Measurements from ENCODE around the gene RER1. TPM values are rescaled to one million over a fixed set of nuclear protein-coding genes. Genes with fewer than 3 reads are reported as not detected.

RER1 gene, protein sequence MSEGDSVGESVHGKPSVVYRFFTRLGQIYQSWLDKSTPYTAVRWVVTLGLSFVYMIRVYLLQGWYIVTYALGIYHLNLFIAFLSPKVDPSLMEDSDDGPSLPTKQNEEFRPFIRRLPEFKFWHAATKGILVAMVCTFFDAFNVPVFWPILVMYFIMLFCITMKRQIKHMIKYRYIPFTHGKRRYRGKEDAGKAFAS
- polyA plus RNA-seq = 10 to 100 TPM; 54.8 to 89.2 (median 59.0) TPM

DNA sequence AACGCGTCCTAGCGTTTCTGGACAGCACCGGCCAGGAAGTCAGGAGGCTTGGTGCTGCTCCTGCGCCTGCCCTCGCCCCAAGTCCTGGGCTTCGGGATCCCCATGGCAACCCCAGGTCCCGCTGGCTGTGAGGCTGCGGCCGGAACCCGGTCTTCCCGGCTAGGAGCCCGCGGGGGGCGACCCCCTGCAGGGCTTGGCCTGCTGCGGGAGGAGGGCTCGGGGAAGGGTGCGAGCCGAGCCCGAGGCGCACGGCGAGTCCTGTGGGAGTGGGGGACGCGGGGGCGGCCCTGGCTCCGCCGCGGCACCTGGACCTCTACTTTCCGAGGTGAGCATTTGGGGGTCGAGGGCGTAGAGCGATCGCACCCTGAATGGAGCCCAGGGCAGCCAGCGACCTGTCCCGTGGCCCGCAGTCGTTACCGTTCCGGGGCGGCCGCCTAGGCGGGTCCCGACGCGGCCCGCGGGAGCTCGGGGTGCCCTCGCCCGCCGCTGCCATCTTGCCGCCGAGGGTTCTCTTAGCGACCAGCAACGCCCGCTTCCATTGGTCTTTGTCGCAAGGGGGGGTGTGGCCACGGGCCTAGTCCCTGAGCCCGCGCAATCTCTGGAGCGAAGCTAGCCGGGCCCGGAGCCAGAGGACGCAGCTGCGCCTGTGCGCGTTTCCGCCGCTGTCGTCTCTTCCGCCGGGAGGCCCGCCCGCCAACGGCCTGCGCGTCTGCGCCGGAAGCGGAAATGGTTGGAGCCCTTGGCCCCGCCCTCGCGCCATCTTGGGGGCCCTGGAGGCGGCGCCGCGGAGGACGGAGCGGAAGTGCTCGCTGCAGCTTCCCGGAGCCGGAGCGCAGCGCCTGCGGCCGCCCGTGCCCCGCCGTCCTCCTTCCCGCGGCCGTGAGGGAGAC is at the start of gene RER1, which contains the start of gene MORN1:
Gene RER1, plus strand, starts transcription at position 801 of the 890 bp plus-strand sequence. CDS start 3,950 bp downstream, outside the sequence.
Gene MORN1, minus strand, starts transcription at position 514 of the 890 bp plus-strand sequence. Its CDS starts 21 bp downstream, at position 493.
- WGBS, 3 donors = 0 to 1% (median 0%) methylated on average over 81 to 103 of the region's 103 CpGs

DNA sequence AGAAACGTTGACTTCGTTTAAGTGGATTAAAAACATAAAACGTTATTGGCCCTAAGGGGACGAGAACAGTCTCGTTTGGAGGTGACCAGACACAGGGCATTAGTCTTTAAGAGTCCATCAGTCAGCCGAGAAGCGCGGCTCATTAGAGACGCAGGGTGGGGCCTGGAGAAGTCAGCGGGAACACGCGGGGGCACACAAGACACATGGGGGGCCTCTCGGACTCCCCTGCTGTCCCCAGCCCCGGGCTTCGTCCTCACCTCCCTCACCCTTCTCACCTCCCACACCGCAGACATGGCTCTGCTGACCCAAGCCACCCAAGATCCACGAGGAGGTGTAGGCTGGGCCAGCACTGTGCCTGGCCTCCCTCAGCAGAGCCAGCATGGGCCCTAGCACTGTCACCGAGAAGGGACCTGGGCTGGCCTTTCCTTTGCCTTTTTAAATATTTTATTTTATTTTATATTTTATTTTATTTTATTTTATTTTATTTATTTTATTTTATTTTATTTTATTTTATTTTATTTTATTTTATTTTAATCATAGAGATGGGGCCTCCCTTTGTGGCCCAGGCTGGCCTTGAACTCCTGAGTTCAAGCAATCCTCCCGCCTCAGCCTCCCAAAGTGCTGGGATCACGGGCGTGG is 49.1 kb upstream of the RER1 start:
- WGBS, 3 donors = 80 to 89% (median 87%) methylated on average over 19 to 21 of the region's 21 CpGs
- no peak overlapping the region for H3K27ac ChIP-seq (ENCODE audit: low read depth, low read length)

More for the DNA sequence above, at the start of gene RER1, which contains the start of gene MORN1:
- H3K27ac ChIP-seq (ENCODE audit: low read depth, low read length) = peak within 1 kb of the TSS; percentile 51

DNA sequence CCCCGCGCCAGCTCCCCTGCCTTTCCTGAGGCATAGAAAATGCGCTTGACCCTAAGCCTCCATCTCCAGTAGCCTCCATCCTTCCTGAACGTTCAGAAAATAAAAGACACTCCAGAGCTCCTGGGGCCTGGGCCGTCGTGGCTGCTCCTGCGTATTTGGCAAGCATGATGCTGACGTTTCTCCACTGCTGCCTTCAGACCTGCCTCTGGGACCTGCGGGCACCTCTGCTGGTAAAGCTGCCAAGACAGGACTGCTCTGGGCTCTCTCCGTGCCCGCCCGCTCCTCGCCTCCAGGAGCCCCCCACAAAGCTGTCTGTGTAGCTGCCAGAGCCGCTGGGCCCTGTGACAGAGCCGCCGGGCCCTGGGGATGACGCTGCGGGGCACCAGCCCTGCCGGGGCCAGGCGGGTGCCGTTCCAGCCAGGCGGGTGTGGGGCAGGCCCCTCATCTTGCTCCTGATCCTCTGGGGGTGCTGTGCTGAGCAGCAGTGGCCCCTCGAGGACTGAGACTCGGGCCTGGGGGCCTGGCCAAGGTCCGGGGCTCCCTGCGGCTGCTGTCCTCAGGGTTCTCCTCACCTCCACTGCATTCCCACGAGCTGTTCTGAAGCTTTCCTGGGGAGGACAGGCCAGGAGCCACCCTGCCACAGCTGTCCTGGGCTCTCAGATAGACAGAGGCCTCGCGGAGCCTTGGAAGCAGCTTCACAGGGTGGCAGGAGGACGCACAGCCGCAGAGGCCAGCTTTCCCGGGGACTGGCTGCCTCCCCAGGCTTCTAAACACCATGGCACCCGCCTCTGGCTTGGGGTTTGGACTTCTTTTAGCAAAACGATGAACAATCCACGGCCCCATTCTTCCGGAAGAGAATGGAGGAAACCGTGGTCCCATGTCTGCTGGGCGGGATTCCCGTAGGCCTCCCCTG is 48.4 kb upstream of the RER1 start:
- 79 to 87% (median 87%) methylated on average over 39 of the region's 39 CpGs for WGBS, 3 donors

DNA sequence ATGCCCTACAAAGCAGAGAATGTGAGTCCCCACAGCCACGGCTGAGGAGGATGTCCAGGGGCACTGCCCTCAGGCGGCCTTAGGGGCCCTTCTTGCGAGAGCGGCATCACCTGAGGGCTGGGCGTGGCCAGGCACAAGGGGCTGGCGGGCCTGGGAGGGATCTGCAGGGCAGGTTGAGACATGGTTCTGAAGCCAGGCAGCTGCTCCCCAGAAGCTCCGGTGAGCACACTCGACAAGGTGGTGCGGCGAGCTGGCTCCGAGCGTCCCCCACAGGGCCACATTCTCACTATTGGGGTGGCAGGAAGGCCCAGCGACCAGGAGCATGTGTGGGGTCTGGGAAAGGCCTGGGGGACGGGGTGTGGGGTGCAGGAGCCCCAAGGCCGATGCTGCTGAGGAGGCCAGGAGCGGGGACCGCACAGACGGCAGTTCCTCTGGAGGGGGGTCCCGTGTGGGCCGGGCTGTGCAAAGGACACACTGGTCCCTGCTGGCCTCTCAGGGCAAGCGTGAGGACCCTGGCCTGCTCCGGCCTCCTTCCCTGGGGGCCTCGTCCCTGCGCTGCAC is 47.4 kb upstream of the RER1 start:
- H3K27ac ChIP-seq (ENCODE audit: low read depth, low read length) = no peak overlapping the region
- WGBS, 3 donors = 88 to 94% (median 93%) methylated on average over 21 to 24 of the region's 24 CpGs

More for the DNA sequence above, 48.4 kb upstream of the RER1 start:
- H3K27ac ChIP-seq (ENCODE audit: low read depth, low read length) = no peak overlapping the region

DNA sequence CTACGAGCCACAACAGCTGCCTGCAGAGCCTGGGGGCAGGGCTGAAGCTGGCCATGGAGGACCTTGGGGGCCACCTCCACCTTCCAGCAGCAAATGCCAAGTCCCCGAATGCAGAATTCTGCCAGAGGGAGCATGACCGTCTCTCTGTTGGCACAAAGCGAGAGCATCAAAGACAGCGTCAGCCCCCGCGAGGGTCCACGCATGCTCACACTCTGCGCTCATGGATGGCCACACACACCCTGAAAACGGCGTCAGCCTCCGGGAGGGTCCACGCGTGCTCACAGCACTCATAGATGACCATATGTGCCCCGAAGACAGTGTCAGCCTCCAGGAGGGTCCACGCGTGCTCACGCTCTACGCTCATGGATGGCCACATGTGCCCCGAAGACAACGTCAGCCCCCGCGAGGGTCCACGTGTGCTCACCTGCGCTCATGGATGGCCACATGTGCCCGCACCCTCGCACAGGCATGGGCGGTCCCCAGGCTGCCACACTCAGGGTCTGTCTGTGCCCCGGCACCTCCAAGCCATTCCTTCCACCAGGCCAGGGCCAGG is 46.8 kb upstream of the RER1 start:
- no peak overlapping the region for H3K27ac ChIP-seq (ENCODE audit: low read depth, low read length)
- 93 to 95% (median 94%) methylated on average over 29 of the region's 29 CpGs for WGBS, 3 donors

DNA sequence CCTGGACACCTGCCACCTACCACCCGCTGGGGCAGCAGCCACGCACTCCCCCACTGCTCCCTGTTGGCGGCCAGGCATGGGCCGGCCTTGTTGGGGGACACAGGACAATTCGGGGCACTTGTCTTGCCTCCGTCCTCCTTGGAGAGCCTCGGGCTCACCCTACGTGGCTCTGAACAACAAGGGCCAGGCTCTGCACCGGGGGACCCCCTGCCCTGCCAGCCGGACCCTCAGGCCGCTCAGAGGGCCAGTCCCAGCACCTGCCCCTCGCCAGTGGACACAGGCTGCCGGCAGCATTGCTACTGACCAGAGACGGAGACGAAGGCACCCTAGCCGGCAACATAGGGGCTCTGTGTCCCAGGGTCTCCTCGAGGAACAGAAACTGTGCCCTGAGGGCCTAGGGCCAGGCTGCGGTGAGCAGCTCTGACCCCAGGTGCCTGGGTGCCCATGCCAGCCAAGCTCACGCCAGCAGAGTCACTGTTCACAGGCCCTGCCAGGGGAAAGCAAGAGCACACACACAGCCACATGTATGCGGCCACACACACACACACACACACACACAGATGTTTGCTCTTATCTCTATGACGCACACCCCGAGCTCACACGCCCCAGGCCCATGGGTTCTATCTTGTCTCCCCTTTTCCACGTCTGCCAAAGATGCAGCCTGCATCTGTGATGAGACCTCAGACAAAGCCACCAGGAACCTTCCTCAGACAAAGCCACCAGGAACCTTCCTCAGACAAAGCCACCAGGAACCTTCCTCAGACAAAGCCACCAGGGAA is 46.2 kb upstream of the RER1 start:
- 84 to 90% (median 87%) methylated on average over 24 of the region's 24 CpGs for WGBS, 3 donors
- no peak overlapping the region for H3K27ac ChIP-seq (ENCODE audit: low read depth, low read length)

DNA sequence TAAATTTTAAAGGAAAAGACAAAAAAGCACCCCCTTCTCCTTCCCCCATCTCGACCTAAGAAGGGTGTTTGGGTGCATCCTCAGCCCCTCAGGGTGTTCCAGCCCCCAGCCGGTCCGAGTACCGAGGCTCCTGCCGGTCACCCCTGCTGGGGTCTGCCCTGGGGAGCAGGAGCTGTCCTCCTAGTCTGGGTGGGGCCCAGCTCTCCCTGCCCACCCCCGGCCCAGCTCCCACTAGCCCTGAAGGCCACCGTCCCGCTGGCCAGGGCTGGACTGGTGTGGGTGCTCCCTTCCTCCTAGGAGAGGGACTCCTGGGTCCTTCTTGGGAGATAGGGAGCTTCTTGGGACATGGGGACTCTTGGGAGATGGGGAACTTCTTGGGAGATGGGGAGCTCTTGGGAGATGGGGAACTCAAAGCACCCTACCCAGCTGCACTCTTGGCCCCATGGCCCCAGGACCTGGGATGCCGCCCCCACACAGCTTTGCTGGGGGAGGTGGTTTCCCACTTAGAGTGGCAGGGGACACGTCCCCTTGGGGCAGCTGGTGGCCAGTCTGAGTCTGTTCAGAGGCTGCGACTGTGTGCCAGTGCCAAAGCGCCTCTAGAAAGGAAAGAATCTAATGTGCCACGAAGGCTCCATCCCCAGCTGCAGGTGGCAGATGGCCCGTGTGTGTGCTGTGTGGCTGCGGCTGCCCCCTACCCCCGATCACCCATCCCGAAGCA is 44.8 kb upstream of the RER1 start:
- no peak overlapping the region for H3K27ac ChIP-seq (ENCODE audit: low read depth, low read length)
- WGBS, 3 donors = 84 to 90% (median 85%) methylated on average over 12 to 17 of the region's 17 CpGs

DNA sequence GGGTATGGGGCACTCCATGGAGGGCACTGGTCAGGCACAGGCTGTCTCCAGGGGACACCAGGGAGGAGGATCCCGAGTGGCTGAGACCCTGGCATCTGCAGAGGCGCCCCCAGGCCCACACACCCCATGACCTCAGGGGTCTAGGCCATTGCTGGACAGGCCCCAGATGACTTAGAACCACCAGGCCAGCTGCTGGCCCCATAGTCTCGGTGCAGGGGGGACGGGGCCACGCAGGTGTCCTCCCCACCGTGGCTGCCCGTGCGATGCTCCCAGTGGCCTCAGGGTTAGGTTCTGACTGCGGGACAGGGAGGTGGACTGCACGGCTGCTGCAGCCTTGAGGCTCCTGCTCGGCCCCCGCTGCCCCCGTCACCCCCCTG is 44.2 kb upstream of the RER1 start:
- no peak overlapping the region for H3K27ac ChIP-seq (ENCODE audit: low read depth, low read length)
- 57 to 95% (median 93%) methylated on average over 13 of the region's 13 CpGs for WGBS, 3 donors

DNA sequence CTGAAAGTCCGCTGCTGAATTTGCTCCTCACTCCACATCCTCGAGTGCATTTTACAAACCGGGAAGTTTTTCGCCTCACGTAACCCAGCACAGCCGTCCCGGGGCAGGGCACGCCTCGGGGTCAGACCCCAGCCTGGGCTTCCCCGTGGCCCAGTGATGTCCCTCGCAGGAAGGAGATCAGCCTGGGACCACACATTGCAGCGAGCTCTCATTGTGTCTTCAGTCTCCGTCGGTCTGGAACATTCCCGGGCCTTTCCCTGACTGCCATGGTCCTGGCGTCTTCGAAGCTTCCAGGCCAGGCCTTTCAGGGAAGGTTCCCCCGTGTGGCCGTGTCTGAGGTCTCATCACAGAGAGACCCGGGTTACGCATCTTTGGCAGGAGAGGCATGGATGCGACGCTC is 43.7 kb upstream of the RER1 start:
- H3K27ac ChIP-seq (ENCODE audit: low read depth, low read length) = no peak overlapping the region
- WGBS, 3 donors = 69 to 90% (median 87%) methylated on average over 23 of the region's 23 CpGs

DNA sequence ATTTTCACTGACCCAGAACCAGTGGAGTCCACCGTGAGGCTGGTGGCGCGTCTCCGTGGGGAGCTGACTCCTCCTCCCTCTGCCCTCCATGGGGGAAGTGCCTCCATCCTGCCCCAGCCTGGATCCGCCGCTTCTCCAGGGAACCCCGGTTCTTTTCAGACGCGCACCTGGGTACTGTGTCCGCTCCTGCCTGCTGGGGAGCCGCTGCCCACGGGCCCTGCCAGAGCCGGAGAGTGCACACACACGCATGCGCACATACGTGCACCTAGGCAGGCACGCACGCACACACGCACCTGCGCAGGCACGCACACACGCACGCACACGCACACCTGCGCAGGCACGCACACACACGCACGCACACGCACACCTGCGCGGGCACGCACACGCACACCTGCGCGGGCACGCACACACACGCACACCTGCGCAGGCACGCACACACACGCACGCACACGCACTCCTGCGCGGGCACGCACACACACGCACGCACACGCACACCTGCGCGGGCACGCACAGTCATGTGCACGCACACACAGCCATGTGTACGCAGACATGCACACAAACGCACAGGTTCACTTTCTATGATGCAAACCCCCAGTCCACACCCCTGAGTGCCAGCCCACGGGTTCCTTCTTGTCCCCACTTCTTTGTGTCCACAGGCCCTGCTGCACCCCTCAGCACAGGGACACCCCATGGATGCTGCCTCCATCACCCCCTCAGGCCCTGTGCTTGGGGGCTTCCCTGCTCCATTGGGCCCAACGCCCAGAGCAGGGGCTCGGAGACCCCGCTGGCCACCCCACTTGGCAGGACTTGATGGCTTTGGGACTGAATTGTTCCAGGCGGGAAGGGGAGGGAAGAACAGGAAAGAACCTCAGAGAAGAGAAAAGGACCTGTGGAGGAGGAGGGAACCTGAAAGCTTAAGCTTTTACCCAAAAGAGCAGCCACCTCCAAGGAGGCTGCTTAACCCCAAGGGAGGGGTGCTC is 43.0 kb upstream of the RER1 start:
- no peak overlapping the region for H3K27ac ChIP-seq (ENCODE audit: low read depth, low read length)
- WGBS, 3 donors = 90 to 95% (median 90%) methylated on average over 52 to 59 of the region's 59 CpGs

DNA sequence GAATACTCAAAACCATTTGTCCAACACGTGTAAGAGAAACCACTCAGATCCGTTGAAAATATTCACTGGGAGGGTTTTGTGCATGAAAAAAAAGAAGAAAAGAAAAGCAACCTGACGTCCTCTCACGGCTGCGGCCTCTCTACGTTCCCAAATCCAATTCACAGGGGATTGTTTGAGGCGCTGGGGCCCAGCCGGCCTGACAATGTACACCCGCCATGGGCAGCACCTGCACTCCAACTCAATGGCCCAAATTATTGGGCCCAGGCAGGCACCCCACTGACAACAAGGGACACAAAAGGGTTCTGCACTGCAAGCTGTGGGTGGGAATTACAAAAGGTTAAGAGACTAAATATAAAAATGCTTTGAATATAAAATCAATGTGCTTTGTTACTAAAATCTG is 41.8 kb upstream of the RER1 start:
- WGBS, 3 donors = 83 to 87% (median 86%) methylated on average over 9 of the region's 9 CpGs
- no peak overlapping the region for H3K27ac ChIP-seq (ENCODE audit: low read depth, low read length)

DNA sequence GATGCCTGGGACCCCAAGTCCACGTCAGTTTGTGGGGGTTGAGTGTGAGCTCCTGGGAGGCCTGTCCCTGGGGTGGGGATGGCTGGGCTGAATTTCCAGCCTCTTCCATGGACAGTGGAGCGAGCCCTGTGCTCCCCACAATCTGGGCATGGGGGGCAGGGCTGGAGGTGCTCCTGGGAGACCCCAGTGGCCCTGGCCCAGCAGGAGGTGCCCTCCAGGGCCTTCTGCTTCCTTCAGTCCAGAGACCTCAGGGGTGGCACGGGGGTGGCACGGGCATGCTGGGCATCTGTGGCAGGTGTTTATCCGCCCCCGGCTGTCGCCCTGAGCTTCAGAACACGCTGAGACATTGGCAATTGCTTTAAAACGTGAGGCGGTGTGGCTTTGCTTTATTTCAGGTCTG is 41.1 kb upstream of the RER1 start:
- WGBS, 3 donors = 82 to 88% (median 83%) methylated on average over 10 of the region's 10 CpGs
- H3K27ac ChIP-seq (ENCODE audit: low read depth, low read length) = no peak overlapping the region

DNA sequence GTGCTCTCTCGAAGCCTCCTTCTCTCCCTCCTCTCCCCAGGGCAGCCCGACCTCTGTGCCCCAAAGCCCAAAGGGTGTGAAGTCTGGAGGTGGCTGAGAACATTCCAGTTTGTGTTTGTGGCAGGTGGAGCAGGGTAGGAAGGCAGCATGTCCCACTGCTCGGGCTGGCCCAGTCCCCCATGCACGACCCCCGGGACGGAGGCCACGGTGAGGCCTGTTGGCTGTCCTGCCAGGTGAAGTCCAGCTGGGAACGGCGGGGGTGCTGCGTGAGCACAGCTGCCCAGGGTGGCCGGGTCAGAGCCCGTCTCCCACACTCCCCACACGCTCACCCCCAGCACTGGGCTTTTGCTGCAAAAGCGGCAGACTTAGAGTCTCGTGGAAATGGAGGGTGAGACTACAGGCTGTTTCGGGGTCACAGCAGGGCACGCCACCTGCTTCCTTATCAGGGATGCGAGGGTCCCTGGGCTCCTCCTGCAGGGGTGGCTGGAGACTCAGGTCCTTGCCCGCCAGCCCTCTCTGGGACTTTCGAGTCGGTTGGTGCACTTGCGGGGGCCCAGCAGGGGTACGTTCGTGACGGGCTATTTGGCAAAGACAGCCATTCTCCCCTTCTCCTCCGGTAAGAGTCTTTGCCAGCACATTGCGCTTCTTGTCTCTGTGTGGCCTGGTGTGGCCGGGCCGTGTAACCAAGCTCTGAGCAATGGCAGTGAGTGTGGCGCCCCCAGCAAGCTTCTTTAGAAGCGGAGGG is 40.6 kb upstream of the RER1 start:
- H3K27ac ChIP-seq (ENCODE audit: low read depth, low read length) = no peak overlapping the region
- 79 to 91% (median 85%) methylated on average over 31 of the region's 31 CpGs for WGBS, 3 donors

DNA sequence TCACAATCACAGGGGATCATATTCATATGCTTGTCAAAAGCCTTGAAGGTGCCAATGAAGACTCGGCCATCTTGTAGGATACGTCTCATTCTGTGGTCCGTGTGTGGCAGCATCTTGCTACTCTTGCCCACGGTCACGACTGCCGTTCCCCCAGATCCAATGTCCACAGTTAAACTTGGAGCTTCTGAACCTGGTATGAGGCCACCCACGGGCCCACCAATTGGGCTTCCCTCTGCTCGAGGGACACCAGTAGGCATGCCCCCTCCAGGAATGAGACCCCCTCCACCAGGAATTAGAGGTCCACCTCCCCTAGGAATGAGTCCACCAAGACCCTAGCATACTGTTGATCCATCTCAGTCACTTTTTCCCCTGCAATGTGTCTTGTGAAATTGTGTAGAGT is 39.9 kb upstream of the RER1 start:
- WGBS, 3 donors = 89 to 92% (median 91%) methylated on average over 8 of the region's 8 CpGs

More for the DNA sequence above, 39.9 kb upstream of the RER1 start:
- H3K27ac ChIP-seq (ENCODE audit: low read depth, low read length) = no peak overlapping the region

Measured in adipose tissue (tissue), 3 donors.